Measurements from ENCODE around the gene MAGEB4. TPM values are rescaled to one million over a fixed set of nuclear protein-coding genes. Genes with fewer than 3 reads are reported as not detected.

MAGEB4 gene
- total RNA-seq, 1 donor from 2014 or later, result not detected

DNA sequence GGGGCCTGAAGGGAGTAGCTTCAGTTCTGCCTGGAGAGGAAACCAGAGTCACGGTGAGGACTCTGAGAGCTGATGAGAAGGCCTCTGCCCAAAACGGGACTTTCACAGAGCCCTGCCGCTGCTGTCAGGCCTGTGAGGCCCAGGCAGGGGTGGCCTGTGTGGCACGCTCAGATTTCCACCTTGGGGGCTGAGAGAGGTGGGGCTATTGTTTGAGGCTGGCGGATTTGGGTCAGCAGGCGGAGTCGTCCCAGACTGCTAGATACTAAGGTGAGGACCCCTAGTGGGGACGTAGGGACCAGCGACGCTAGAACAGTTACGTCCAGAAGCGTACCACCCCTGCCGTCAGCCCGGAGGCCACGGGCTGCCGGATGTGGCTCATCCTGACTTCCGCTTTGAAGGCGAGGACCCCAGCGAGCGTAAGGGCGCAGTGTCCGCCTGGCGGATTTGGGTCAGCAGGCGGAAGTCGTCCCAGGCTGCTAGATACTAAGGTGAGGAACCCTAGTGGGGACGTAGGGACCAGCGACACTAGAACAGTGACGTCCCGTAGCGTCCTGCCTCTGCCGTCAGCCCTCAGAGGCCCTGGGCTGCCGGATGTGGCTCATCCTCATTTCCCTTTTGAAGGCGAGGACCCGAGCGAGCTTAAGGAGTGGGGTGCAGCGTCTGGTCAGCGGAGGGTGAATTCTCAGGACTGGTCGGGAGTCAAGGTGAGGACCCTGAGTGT lies 5.1 kb downstream of the MAGEB4 start, which contains the start of gene MAGEB1:
MAGEB1 (plus strand) TSS at position 378 of the 721 bp plus-strand sequence. CDS start 3,348 bp downstream, outside the sequence.
- TF ChIP-seq, protein P1, sequence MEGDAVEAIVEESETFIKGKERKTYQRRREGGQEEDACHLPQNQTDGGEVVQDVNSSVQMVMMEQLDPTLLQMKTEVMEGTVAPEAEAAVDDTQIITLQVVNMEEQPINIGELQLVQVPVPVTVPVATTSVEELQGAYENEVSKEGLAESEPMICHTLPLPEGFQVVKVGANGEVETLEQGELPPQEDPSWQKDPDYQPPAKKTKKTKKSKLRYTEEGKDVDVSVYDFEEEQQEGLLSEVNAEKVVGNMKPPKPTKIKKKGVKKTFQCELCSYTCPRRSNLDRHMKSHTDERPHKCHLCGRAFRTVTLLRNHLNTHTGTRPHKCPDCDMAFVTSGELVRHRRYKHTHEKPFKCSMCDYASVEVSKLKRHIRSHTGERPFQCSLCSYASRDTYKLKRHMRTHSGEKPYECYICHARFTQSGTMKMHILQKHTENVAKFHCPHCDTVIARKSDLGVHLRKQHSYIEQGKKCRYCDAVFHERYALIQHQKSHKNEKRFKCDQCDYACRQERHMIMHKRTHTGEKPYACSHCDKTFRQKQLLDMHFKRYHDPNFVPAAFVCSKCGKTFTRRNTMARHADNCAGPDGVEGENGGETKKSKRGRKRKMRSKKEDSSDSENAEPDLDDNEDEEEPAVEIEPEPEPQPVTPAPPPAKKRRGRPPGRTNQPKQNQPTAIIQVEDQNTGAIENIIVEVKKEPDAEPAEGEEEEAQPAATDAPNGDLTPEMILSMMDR (IDR thresholded peaks at IDR 0.05), result no peak
- TF ChIP-seq POLR2AphosphoS5 (IDR thresholded peaks at IDR 0.05; ENCODE audit: insufficient read depth in 1 of 2, low read depth in 1 of 2), result no peak
- no peaks in the 10 kb centered on the region for H3K9me3 ChIP-seq
- no peaks in the 10 kb centered on the region for H3K27me3 ChIP-seq
- no peak within 1 kb of the TSS for H3K27ac ChIP-seq
- DNase-seq (ENCODE audit: extremely low spot score in 2 of 2), result no peak
- intact Hi-C loops (cut with DNase I), result no loop called here
- H3K36me3 ChIP-seq, result no peaks in the 10 kb centered on the region
- H3K4me3 ChIP-seq, result no peak within 1 kb of the TSS
- H3K4me1 ChIP-seq, result no peaks in the 10 kb centered on the region

DNA sequence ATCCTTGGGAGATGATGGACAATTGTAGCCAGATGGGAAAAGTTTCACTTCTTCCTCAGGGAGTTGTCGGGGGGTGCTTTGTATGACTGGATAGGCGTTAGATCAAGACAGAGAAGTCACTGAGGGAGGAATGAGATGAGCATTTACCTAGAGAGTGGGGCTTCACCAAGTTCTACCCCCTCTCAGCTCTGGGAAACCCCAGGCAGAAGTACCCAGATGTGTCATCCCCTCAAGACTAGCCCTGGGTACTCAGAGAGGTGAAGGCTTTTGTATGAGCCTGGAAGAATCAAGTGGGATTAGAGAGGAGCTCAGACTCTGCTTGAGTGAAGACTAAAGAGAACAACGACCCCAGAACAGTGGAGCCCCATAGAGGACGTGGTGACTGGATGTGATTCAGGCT lies 7.1 kb downstream of the MAGEB4 start:
- Histone ChIP-seq H3K4me1 (no peaks in the 10 kb centered on the region), H3K9me3 (no peaks in the 10 kb centered on the region), H3K27ac (no peak overlapping the region), H3K36me3 (no peaks in the 10 kb centered on the region), H3K27me3 (no peaks in the 10 kb centered on the region), H3K4me3 (no peak overlapping the region)
- DNase-seq (ENCODE audit: extremely low spot score in 2 of 2), result no peak
- no peak for TF ChIP-seq POLR2AphosphoS5 (IDR thresholded peaks at IDR 0.05; ENCODE audit: insufficient read depth in 1 of 2, low read depth in 1 of 2)
- no peak for TF ChIP-seq POLR2A (IDR thresholded peaks at IDR 0.05)
- TF ChIP-seq, protein P1 (IDR thresholded peaks at IDR 0.05), result no peak
- intact Hi-C loops (cut with DNase I), result no loop called here

DNA sequence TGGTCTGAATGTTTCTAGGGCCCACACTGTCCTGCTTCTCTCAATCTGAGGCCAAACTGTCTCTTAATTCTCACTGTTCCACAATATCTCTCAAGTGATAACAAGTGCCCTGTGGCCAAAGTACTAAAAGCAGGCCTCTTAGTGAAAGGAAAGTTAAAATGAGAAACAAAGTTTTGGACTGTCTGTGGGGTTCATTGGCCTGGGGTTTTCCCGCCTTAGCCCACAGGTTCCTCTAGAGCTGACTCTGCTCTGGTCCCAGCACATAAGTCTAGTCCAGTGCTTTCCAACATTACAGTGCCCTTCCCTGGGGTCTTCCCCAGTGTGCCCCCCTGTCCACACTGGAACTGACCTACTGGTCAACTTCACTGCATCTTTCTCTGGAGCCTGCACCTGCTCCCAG lies 11.5 kb downstream of the MAGEB4 start:
- no peaks in the 10 kb centered on the region for H3K4me1 ChIP-seq

GRCh38 chrX:30259927-30260326 lies 18.1 kb downstream of the MAGEB4 start:
- intact Hi-C loops (cut with DNase I), result no loop called here
- Histone ChIP-seq H3K4me1 (no peaks in the 10 kb centered on the region), H3K36me3 (no peaks in the 10 kb centered on the region), H3K9me3 (no peaks in the 10 kb centered on the region), H3K27me3 (no peaks in the 10 kb centered on the region), H3K4me3 (no peak overlapping the region), H3K27ac (no peak overlapping the region)
- TF ChIP-seq POLR2A (IDR thresholded peaks at IDR 0.05) (no peak), POLR2AphosphoS5 (IDR thresholded peaks at IDR 0.05; ENCODE audit: insufficient read depth in 1 of 2, low read depth in 1 of 2) (no peak)
- TF ChIP-seq, protein P1 (IDR thresholded peaks at IDR 0.05), result no peak
- no peak for DNase-seq (ENCODE audit: extremely low spot score in 2 of 2)

More for the DNA sequence above, 11.5 kb downstream of the MAGEB4 start:
- no peak overlapping the region for H3K27ac ChIP-seq
- H3K9me3 ChIP-seq, result no peaks in the 10 kb centered on the region
- DNase-seq (ENCODE audit: extremely low spot score in 2 of 2), result no peak
- TF ChIP-seq POLR2A (IDR thresholded peaks at IDR 0.05) (no peak), POLR2AphosphoS5 (IDR thresholded peaks at IDR 0.05; ENCODE audit: insufficient read depth in 1 of 2, low read depth in 1 of 2) (no peak)
- TF ChIP-seq, protein P1 (IDR thresholded peaks at IDR 0.05), result no peak
- intact Hi-C loops (cut with DNase I), result no loop called here
- H3K27me3 ChIP-seq, result no peaks in the 10 kb centered on the region
- H3K4me3 ChIP-seq, result no peak overlapping the region
- H3K36me3 ChIP-seq, result no peaks in the 10 kb centered on the region

- Histone ChIP-seq H3K4me1 (no peaks in the 10 kb centered on the region), H3K4me3 (no peak overlapping the region), H3K36me3 (no peaks in the 10 kb centered on the region), H3K27me3 (no peaks in the 10 kb centered on the region), H3K27ac (no peak overlapping the region), H3K9me3 (no peaks in the 10 kb centered on the region)
- TF ChIP-seq, protein P1 (IDR thresholded peaks at IDR 0.05), result no peak
- TF ChIP-seq POLR2AphosphoS5 (IDR thresholded peaks at IDR 0.05; ENCODE audit: insufficient read depth in 1 of 2, low read depth in 1 of 2) (no peak), POLR2A (IDR thresholded peaks at IDR 0.05) (no peak)
- intact Hi-C loops (cut with DNase I), result no loop called here
- DNase-seq (ENCODE audit: extremely low spot score in 2 of 2), result no peak
Measured at GRCh38 chrX:30261012-30261411, 19.2 kb downstream of the MAGEB4 start.
